Panc1 (cell line): Measurements from ENCODE around the gene SLC7A9. TPM values are rescaled to one million over a fixed set of nuclear protein-coding genes. Genes with fewer than 3 reads are reported as not detected.
A peak's percentile ranks its signal among the peaks of the same experiment; 100 is the strongest.

Experiments used
- ATAC-seq: fragments of 200-7000 bp; cut with Tn5 transposase; 2 replicates; pipeline ENCODE4 v1.9.1; 2020; ENCODE audit warnings: mild to moderate bottlenecking, moderate library complexity
- BruUV-seq: library from RNA; stranded (reverse); fragments of 400-500 nt; replicated peaks from 2 replicates; lab custom pipeline; 2021; lab: Mats Ljungman, UMichigan
- CTCF ChIA-PET: fragments of 300-600 bp; sonication (Branson Sonifier 250); formaldehyde crosslinking; loops from one replicate; lab custom pipeline; 2022; ENCODE audit warnings: antibody characterized with exemption; lab: Charles Lee
- POLR2A ChIA-PET: fragments of 300-600 bp; sonication (Branson Sonifier 250); formaldehyde crosslinking; loops from one replicate; lab custom pipeline; 2022; ENCODE audit warnings: antibody characterized with exemption; lab: Charles Lee
- DNase-seq: peaks from one replicate; pipeline ENCODE4 v3.0.0-alpha.2; 2010; ENCODE audit warnings: low read depth, low spot score
- H3K27ac ChIP-seq: 2 replicates; pipeline ENCODE4 v1.5.1; 2011; ENCODE audit warnings: mild to moderate bottlenecking, low read length, inconsistent platforms
- H3K27me3 ChIP-seq: fragments of 200-500 bp; sonication (Bioruptor generic); 2 replicates; pipeline ENCODE4 v1.6.0; 2014; ENCODE audit warnings: low read length, inconsistent platforms; ENCODE audit not compliant: control insufficient read depth, insufficient read depth
- H3K36me3 ChIP-seq: fragments of 200-500 bp; sonication (Bioruptor generic); 2 replicates; pipeline ENCODE4 v1.5.1; 2014; ENCODE audit warnings: inconsistent platforms, mild to moderate bottlenecking, low read length, moderate library complexity; ENCODE audit not compliant: control insufficient read depth, insufficient read depth
- H3K4me1 ChIP-seq: 2 replicates; pipeline ENCODE4 v1.5.1; 2011; ENCODE audit warnings: inconsistent platforms, mild to moderate bottlenecking, low read length, moderate library complexity; ENCODE audit not compliant: control insufficient read depth, insufficient read depth
- H3K4me3 ChIP-seq, 2 experiments: 2 replicates each; pipeline ENCODE4 v1.5.1; 2011 to 2012; ENCODE audit warnings: low read depth in 2 of 2, low read length in 2 of 2, mild to moderate bottlenecking in 2 of 2, inconsistent platforms in 1 of 2, moderate library complexity in 1 of 2
- H3K9me3 ChIP-seq: fragments of 200-500 bp; sonication (Bioruptor generic); 2 replicates; pipeline ENCODE4 v1.5.1; 2014; ENCODE audit warnings: low read depth, mild to moderate bottlenecking, inconsistent platforms, low read length, moderate library complexity; ENCODE audit not compliant: control insufficient read depth, insufficient read depth
- CTCF ChIP-seq: fragments of 450-650 bp; IDR thresholded peaks from 2 replicates; pipeline ENCODE4 v1.5.1; 2017; ENCODE audit warnings: mild to moderate bottlenecking
- POLR2AphosphoS5 ChIP-seq: IDR thresholded peaks from 2 replicates; pipeline ENCODE4 v1.6.1; 2012; ENCODE audit warnings: mild to moderate bottlenecking, low read depth, low read length, moderate library complexity
- REST ChIP-seq, 2 experiments: IDR thresholded peaks; 2 replicates each; pipeline ENCODE4 v1.6.1; 2011 to 2012; ENCODE audit warnings: low read depth in 2 of 2, control low read depth in 1 of 2, low read length in 1 of 2, mild to moderate bottlenecking in 1 of 2, moderate library complexity in 1 of 2; ENCODE audit not compliant: insufficient read depth in 1 of 2
- SIN3A ChIP-seq: IDR thresholded peaks from 2 replicates; pipeline ENCODE4 v1.6.1; 2012; ENCODE audit warnings: low read depth, mild to moderate bottlenecking, low read length, moderate library complexity, borderline replicate concordance; ENCODE audit not compliant: insufficient read depth
- TCF7L2 ChIP-seq: IDR thresholded peaks from 2 replicates; pipeline ENCODE4 v1.6.1; 2011; ENCODE audit warnings: mild to moderate bottlenecking, low read depth, low read length, inconsistent platforms
- in situ Hi-C: cut with HindIII; loops from 2 replicates; pipeline ENCODE4 v1.10.0; 2016; ENCODE audit warnings: low sequenced_read_pairs, low pct_unique_long_range_greater_than_20kb
- intact Hi-C: fragments of 100-400 bp; cut with micrococcal nuclease; formaldehyde crosslinking; loops from one replicate; pipeline ENCODE4 v1.10.0; 2022; ENCODE audit not compliant: unreplicated experiment
- total RNA-seq: library from RNA; stranded (reverse); gene quantifications from one replicate; pipeline ENCODE4 v1.2.1, GENCODE V29; 2021; ENCODE audit not compliant: unreplicated experiment

SLC7A9 gene
- total RNA-seq, 1 experiment from 2014 or later = 0.28 TPM

GRCh38 chr19:32876919-32877285 is 7.3 kb upstream of the SLC7A9 start:
- ATAC-seq (peak; percentile 71), DNase-seq (no peak)
- H3K27me3 ChIP-seq = no peaks in the 10 kb centered on the region
- H3K4me3 ChIP-seq = no peak overlapping the region
- CTCF ChIA-PET = no interaction called here
- in situ Hi-C loops (no loop called here), intact Hi-C loops (no loop called here)
- POLR2A ChIA-PET = no interaction called here
- H3K36me3 ChIP-seq = no peaks in the 10 kb centered on the region
- no TSS peak for BruUV-seq
- no peak for TF ChIP-seq REST (IDR thresholded peaks at IDR 0.05; ENCODE audit: insufficient read depth in 1 of 2, low read depth in 2 of 2, low read length in 1 of 2)
- no peak for TF ChIP-seq POLR2AphosphoS5
- no peak for TF ChIP-seq CTCF
- TF ChIP-seq SIN3A = no peak
- peak; percentile 41; the same call in 1 of the 2 replicates for TF ChIP-seq TCF7L2
- 0 out of 2 replicates have a peak, but pooled peaks cover 2% of the 10 kb centered on the region for H3K4me1 ChIP-seq
- no peaks in the 10 kb centered on the region for H3K9me3 ChIP-seq
- H3K27ac ChIP-seq = no peak overlapping the region

GRCh38 chr19:32876236-32876918 is 6.8 kb upstream of the SLC7A9 start:
- H3K9me3 ChIP-seq = no peaks in the 10 kb centered on the region
- in situ Hi-C loops (no loop called here), intact Hi-C loops (no loop called here)
- ATAC-seq (peak; percentile 57), DNase-seq (no peak)
- ChIA-PET POLR2A (no interaction called here), CTCF (no interaction called here)
- no TSS peak for BruUV-seq
- H3K27me3 ChIP-seq = no peaks in the 10 kb centered on the region
- H3K36me3 ChIP-seq = no peaks in the 10 kb centered on the region
- TF ChIP-seq CTCF (no peak), TCF7L2 (no peak), REST (IDR thresholded peaks at IDR 0.05; ENCODE audit: insufficient read depth in 1 of 2, low read depth in 2 of 2, low read length in 1 of 2) (no peak), SIN3A (no peak), POLR2AphosphoS5 (no peak)
- H3K27ac ChIP-seq = no peak overlapping the region
- H3K4me3 ChIP-seq = no peak overlapping the region
- 0 out of 2 replicates have a peak, but pooled peaks cover 2% of the 10 kb centered on the region for H3K4me1 ChIP-seq
